ENCODE data around the gene TMEM171.

DNA sequence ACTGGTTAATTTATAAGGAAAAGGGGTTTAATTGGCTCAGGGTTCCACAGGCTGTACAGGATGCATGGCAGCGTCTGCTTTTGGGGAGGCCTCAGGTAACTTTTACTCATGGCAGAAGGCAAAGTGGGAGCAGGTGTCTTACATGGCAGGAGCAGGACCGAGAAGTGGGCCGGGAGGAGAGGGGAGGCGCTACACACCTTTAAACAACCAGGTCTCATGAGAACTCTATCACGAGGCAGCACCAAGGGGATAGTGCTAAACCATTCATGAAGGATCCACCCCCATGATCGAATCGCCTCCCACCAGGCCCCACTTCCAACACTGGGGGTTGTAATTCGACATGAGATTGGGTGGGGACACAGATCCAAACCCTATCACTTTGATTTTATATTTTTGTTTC is 21.7 kb downstream of the TMEM171 start:
- TF ChIP-seq, protein P1, sequence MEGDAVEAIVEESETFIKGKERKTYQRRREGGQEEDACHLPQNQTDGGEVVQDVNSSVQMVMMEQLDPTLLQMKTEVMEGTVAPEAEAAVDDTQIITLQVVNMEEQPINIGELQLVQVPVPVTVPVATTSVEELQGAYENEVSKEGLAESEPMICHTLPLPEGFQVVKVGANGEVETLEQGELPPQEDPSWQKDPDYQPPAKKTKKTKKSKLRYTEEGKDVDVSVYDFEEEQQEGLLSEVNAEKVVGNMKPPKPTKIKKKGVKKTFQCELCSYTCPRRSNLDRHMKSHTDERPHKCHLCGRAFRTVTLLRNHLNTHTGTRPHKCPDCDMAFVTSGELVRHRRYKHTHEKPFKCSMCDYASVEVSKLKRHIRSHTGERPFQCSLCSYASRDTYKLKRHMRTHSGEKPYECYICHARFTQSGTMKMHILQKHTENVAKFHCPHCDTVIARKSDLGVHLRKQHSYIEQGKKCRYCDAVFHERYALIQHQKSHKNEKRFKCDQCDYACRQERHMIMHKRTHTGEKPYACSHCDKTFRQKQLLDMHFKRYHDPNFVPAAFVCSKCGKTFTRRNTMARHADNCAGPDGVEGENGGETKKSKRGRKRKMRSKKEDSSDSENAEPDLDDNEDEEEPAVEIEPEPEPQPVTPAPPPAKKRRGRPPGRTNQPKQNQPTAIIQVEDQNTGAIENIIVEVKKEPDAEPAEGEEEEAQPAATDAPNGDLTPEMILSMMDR (IDR thresholded peaks at IDR 0.05; ENCODE audit: control extremely low read depth in 1 of 3, insufficient read depth in 1 of 3, low read depth in 1 of 3, low read length in 3 of 3) = no peak
- no peak for TF ChIP-seq RBBP5 (IDR thresholded peaks at IDR 0.05; ENCODE audit: borderline replicate concordance, low read depth, low read length)
- TF ChIP-seq YY1 (IDR thresholded peaks at IDR 0.05; ENCODE audit: low read depth, low read length) = no peak
- TF ChIP-seq CBX8 (IDR thresholded peaks at IDR 0.05; ENCODE audit: borderline replicate concordance, low read depth, low read length) = no peak
- no peak for TF ChIP-seq SAP30 (IDR thresholded peaks at IDR 0.05; ENCODE audit: insufficient read depth, insufficient replicate concordance, low read length)
- no peak for TF ChIP-seq TAF1 (IDR thresholded peaks at IDR 0.05; ENCODE audit: low read depth, low read length)
- TF ChIP-seq CHD2 (IDR thresholded peaks at IDR 0.05; ENCODE audit: low read length) = no peak
- no peak for TF ChIP-seq EZH2 (IDR thresholded peaks at IDR 0.05; ENCODE audit: low read depth, low read length, severe bottlenecking)
